Muscle layer of duodenum (tissue), 2 donors: ENCODE results near the gene MAP3K10.

Experiments used
- H3K27ac ChIP-seq: one replicate; pipeline ENCODE4 v1.7.0; 2013; ENCODE audit warnings: mild to moderate bottlenecking, low read length
- H3K27me3 ChIP-seq: one replicate; pipeline ENCODE4 v1.7.0; 2013; ENCODE audit warnings: low read depth, mild to moderate bottlenecking, control low read depth, low read length
- H3K36me3 ChIP-seq, 2 donors: one replicate each; pipeline ENCODE4 v1.7.0; 2013; ENCODE audit warnings: low read length in 2 of 2, control low read depth in 1 of 2, mild to moderate bottlenecking in 1 of 2; ENCODE audit not compliant: insufficient read depth in 2 of 2, control insufficient read depth in 1 of 2
- H3K4me1 ChIP-seq, 2 donors: one replicate each; pipeline ENCODE4 v1.7.0; 2013; ENCODE audit warnings: low read length in 2 of 2, mild to moderate bottlenecking in 2 of 2, control low read depth in 1 of 2, moderate library complexity in 1 of 2; ENCODE audit not compliant: insufficient read depth in 2 of 2, control insufficient read depth in 1 of 2
- H3K4me3 ChIP-seq, 2 donors: one replicate each; pipeline ENCODE4 v1.7.0; 2013; ENCODE audit warnings: low read length in 2 of 2, low read depth in 1 of 2, mild to moderate bottlenecking in 1 of 2
- H3K9me3 ChIP-seq, 2 donors: one replicate each; pipeline ENCODE4 v1.7.0; 2013; ENCODE audit warnings: low read length in 2 of 2, control low read depth in 1 of 2, mild to moderate bottlenecking in 1 of 2; ENCODE audit not compliant: control insufficient read depth in 1 of 2
- donor health status: healthy.

Gene MAP3K10

GRCh38 chr19:40257096-40257517 lies 65.9 kb downstream of the MAP3K10 start:
- H3K4me3 ChIP-seq, result no peak overlapping the region

GRCh38 chr19:40261631-40262030 lies 70.4 kb downstream of the MAP3K10 start:
- no peaks in the 10 kb centered on the region for H3K27me3 ChIP-seq
- H3K36me3 ChIP-seq, result peaks cover 25 to 41% of the 10 kb centered on the region in 2 donors
- H3K4me3 ChIP-seq, result no peak overlapping the region
- H3K4me1 ChIP-seq, result peaks cover 0 to 8% of the 10 kb centered on the region in 2 donors
- H3K9me3 ChIP-seq, result no peaks in the 10 kb centered on the region
- no peak overlapping the region for H3K27ac ChIP-seq

More at GRCh38 chr19:40257096-40257517, 65.9 kb downstream of the MAP3K10 start:
- H3K27me3 ChIP-seq, result no peaks in the 10 kb centered on the region
- H3K27ac ChIP-seq, result no peak overlapping the region
- H3K4me1 ChIP-seq, result peaks cover 0 to 6% of the 10 kb centered on the region in 2 donors
- no peaks in the 10 kb centered on the region for H3K9me3 ChIP-seq
- peaks cover 20 to 34% of the 10 kb centered on the region in 2 donors for H3K36me3 ChIP-seq

GRCh38 chr19:40262422-40262821 lies 71.2 kb downstream of the MAP3K10 start:
- Histone ChIP-seq H3K36me3 (peaks cover 24 to 33% of the 10 kb centered on the region in 2 donors), H3K4me1 (peaks cover 0 to 8% of the 10 kb centered on the region in 2 donors), H3K27ac (no peak overlapping the region), H3K9me3 (no peaks in the 10 kb centered on the region), H3K4me3 (no peak overlapping the region), H3K27me3 (no peaks in the 10 kb centered on the region)

GRCh38 chr19:40263440-40264313 lies 72.5 kb downstream of the MAP3K10 start:
- Histone ChIP-seq H3K36me3 (peaks cover 24 to 32% of the 10 kb centered on the region in 2 donors), H3K27me3 (no peaks in the 10 kb centered on the region), H3K4me1 (peaks cover 0 to 8% of the 10 kb centered on the region in 2 donors), H3K4me3 (no peak overlapping the region), H3K27ac (no peak overlapping the region), H3K9me3 (no peaks in the 10 kb centered on the region)

- Histone ChIP-seq H3K9me3 (no peaks in the 10 kb centered on the region), H3K4me3 (no peak overlapping the region), H3K27ac (no peak overlapping the region), H3K4me1 (peaks cover 0 to 8% of the 10 kb centered on the region in 2 donors), H3K36me3 (peaks cover 24 to 32% of the 10 kb centered on the region in 2 donors), H3K27me3 (no peaks in the 10 kb centered on the region)
Observed at GRCh38 chr19:40264314-40265054, 73.3 kb downstream of the MAP3K10 start.
